WI38 (cell line): ENCODE data around the gene MAN1A1.

Experiments used
- H3K4me3 ChIP-seq: 2 replicates; pipeline ENCODE4 v1.5.1; 2011; ENCODE audit warnings: low read depth, mild to moderate bottlenecking, control low read depth, low read length
- CTCF ChIP-seq: IDR thresholded peaks from 2 replicates; pipeline ENCODE4 v1.5.1; 2012; ENCODE audit warnings: low read depth, mild to moderate bottlenecking, control low read depth, low read length

Gene MAN1A1

GRCh38 chr6:119368921-119369320, 19.4 kb upstream of the MAN1A1 start:
- no peak for TF ChIP-seq CTCF
- no peak overlapping the region for H3K4me3 ChIP-seq

- H3K4me3 ChIP-seq = no peak overlapping the region
- TF ChIP-seq CTCF = no peak
These were observed 11.6 kb upstream of the MAN1A1 start for GRCh38 chr6:119361209-119361608.

GRCh38 chr6:119360262-119360915, 10.8 kb upstream of the MAN1A1 start:
- no peak overlapping the region for H3K4me3 ChIP-seq
- TF ChIP-seq CTCF = no peak

- no peak overlapping the region for H3K4me3 ChIP-seq
- no peak for TF ChIP-seq CTCF
These were observed 6.3 kb upstream of the MAN1A1 start for GRCh38 chr6:119355890-119356289.

- no peak for TF ChIP-seq CTCF
- H3K4me3 ChIP-seq = no peak overlapping the region
These were observed 5.6 kb upstream of the MAN1A1 start for GRCh38 chr6:119355157-119355556.

GRCh38 chr6:119353696-119354095, 4.1 kb upstream of the MAN1A1 start:
- H3K4me3 ChIP-seq = no peak overlapping the region
- TF ChIP-seq CTCF = no peak

GRCh38 chr6:119352001-119352400, 2.4 kb upstream of the MAN1A1 start:
- H3K4me3 ChIP-seq = no peak overlapping the region
- no peak for TF ChIP-seq CTCF
